NCI-H2196 (cell line): Measurements from ENCODE around the gene SLFN5.
"Not testable (repeated sequence)": the region's sequence is repeated elsewhere in the genome, so short reads cannot be mapped to it uniquely, and the experiment has no call there.

Experiments used
- DNase-seq: peaks from one replicate; lab custom pipeline; 2025; ENCODE audit not compliant: unreplicated experiment; lab: John Stamatoyannopoulos, UW

The SLFN5 gene

GRCh38 chr17:35287286-35287811, 44.5 kb downstream of the SLFN5 start:
- DNase-seq = no peak

- DNase-seq = no peak
These were observed 46.4 kb downstream of the SLFN5 start for GRCh38 chr17:35289222-35289621.

- DNase-seq = no peak
These were observed 48.9 kb downstream of the SLFN5 start for GRCh38 chr17:35291802-35292201.

GRCh38 chr17:35293151-35293847, 50.4 kb downstream of the SLFN5 start:
- no peak for DNase-seq

GRCh38 chr17:35294756-35295155, 51.9 kb downstream of the SLFN5 start:
- DNase-seq = no peak

- no peak for DNase-seq
These were observed 52.8 kb downstream of the SLFN5 start for GRCh38 chr17:35295686-35296085.

- DNase-seq = no peak
These were observed 54.8 kb downstream of the SLFN5 start for GRCh38 chr17:35297666-35298065.

GRCh38 chr17:35298639-35299038, 55.8 kb downstream of the SLFN5 start:
- DNase-seq = no peak

GRCh38 chr17:35299135-35299534, 56.3 kb downstream of the SLFN5 start:
- no peak for DNase-seq

GRCh38 chr17:35309345-35309744, 66.5 kb downstream of the SLFN5 start:
- DNase-seq = not testable (repeated sequence)

- no peak for DNase-seq
These were observed 69.5 kb downstream of the SLFN5 start for GRCh38 chr17:35312346-35312745.

GRCh38 chr17:35312790-35313711, 70.2 kb downstream of the SLFN5 start:
- peak; percentile 30 for DNase-seq

- no peak for DNase-seq
These were observed 71.1 kb downstream of the SLFN5 start for GRCh38 chr17:35313875-35314409.

GRCh38 chr17:35314415-35315216, 71.7 kb downstream of the SLFN5 start:
- no peak for DNase-seq

- no peak for DNase-seq
These were observed 72.4 kb downstream of the SLFN5 start for GRCh38 chr17:35315283-35315682.

GRCh38 chr17:35315971-35316370, 73.1 kb downstream of the SLFN5 start:
- no peak for DNase-seq

GRCh38 chr17:35322749-35323148, 79.9 kb downstream of the SLFN5 start:
- DNase-seq = no peak
